Cardiac muscle cell (in vitro differentiated cells and primary cell): ENCODE measurements around the gene GINS1. TPM values are rescaled to one million over a fixed set of nuclear protein-coding genes. Genes with fewer than 3 reads are reported as not detected.

Source experiments
- DNase-seq, 2 donors: peaks; one replicate each; pipeline versions ENCODE4 v3.0.0 to v3.0.0-alpha.2; 2010 to 2017; ENCODE audit warnings: low read depth in 1 of 2, low spot score in 1 of 2
- H3K27ac ChIP-seq: fragments of 200-600 bp; sonication (generic); 2 replicates; pipeline ENCODE4 v1.5.1; 2016
- H3K27me3 ChIP-seq: fragments of 200-600 bp; sonication (generic); 2 replicates; pipeline ENCODE4 v1.6.0; 2016; ENCODE audit warnings: control low read depth
- H3K36me3 ChIP-seq: fragments of 200-600 bp; sonication (generic); 2 replicates; pipeline ENCODE4 v1.5.1; 2016; ENCODE audit warnings: control low read depth
- H3K4me1 ChIP-seq: fragments of 200-600 bp; sonication (generic); 2 replicates; pipeline ENCODE4 v1.8.1; 2017; ENCODE audit warnings: low read depth, mild to moderate bottlenecking, mixed run types
- H3K4me3 ChIP-seq: fragments of 200-600 bp; sonication (generic); 2 replicates; pipeline ENCODE4 v1.5.1; 2016; ENCODE audit warnings: mild to moderate bottlenecking
- H3K9me3 ChIP-seq: fragments of 200-600 bp; sonication (generic); 2 replicates; pipeline ENCODE4 v1.5.1; 2017; ENCODE audit warnings: low read depth, mild to moderate bottlenecking, control low read depth
- polyA plus RNA-seq: library from polyadenylated mRNA; unstranded; fragments of >200 nt; fragmentation: Nextera tagmentation; extraction: Ambion mirVana; gene quantifications from 2 replicates; pipeline ENCODE4 v1.2.1, GENCODE V29; 2016
- total RNA-seq: library from RNA; depleted of rRNA; stranded (reverse); fragments of >200 nt; gene quantifications from 2 replicates; pipeline ENCODE4 v1.2.3, GENCODE V29; 2016
- TF ChIP-seq, protein P1 (sequence below): IDR thresholded peaks from 2 replicates; pipeline ENCODE4 v1.5.1; 2012; ENCODE audit warnings: low read depth, mild to moderate bottlenecking, low read length

Gene GINS1
- total and polyA plus RNA-seq, 2 experiments from 2014 or later: 9.6 to 10.5 TPM

DNA sequence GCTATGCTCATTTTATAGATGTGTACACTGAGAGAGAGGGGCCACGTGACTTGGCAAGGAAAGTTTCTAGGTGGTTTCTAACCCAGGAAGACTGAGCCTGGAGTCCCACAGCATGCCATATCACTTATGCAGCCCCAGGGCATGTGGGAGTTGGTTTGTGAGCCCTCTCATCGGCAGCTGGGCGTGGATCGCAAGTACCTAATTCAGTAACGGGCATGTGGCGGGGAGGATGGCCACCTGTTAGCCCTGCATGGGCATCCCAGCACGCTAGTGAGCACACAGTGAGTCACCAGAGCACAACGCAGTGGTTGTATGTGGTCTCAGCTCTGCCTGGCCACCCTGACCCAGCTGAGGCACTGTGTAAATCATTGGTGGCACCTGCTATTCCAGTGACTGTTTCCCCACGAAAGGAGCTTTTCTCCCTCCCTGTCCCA, 89.5 kb downstream of the GINS1 start:
- H3K36me3 ChIP-seq: peaks cover 5% of the 10 kb centered on the region
- no peak overlapping the region for H3K27ac ChIP-seq
- H3K9me3 ChIP-seq: no peaks in the 10 kb centered on the region
- H3K4me1 ChIP-seq: no peaks in the 10 kb centered on the region
- TF ChIP-seq, protein P1, sequence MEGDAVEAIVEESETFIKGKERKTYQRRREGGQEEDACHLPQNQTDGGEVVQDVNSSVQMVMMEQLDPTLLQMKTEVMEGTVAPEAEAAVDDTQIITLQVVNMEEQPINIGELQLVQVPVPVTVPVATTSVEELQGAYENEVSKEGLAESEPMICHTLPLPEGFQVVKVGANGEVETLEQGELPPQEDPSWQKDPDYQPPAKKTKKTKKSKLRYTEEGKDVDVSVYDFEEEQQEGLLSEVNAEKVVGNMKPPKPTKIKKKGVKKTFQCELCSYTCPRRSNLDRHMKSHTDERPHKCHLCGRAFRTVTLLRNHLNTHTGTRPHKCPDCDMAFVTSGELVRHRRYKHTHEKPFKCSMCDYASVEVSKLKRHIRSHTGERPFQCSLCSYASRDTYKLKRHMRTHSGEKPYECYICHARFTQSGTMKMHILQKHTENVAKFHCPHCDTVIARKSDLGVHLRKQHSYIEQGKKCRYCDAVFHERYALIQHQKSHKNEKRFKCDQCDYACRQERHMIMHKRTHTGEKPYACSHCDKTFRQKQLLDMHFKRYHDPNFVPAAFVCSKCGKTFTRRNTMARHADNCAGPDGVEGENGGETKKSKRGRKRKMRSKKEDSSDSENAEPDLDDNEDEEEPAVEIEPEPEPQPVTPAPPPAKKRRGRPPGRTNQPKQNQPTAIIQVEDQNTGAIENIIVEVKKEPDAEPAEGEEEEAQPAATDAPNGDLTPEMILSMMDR: no peak
- H3K27me3 ChIP-seq: no peaks in the 10 kb centered on the region
- no peak for DNase-seq
- H3K4me3 ChIP-seq: no peak overlapping the region

GRCh38 chr20:25497586-25498279, 90.3 kb downstream of the GINS1 start:
- Histone ChIP-seq H3K36me3 (peaks cover 9% of the 10 kb centered on the region), H3K27me3 (no peaks in the 10 kb centered on the region), H3K4me3 (no peak overlapping the region), H3K9me3 (no peaks in the 10 kb centered on the region), H3K4me1 (no peaks in the 10 kb centered on the region), H3K27ac (no peak overlapping the region)
- TF ChIP-seq, protein P1: no peak
- DNase-seq: no peak

Other genes starting within 250 kb of the GINS1 start
- gene ENTPD6, start 212.0 kb upstream of the GINS1 start, total RNA-seq: 107 and 110 TPM in 2 replicates
- gene ENTPD6, start 212.0 kb upstream of the GINS1 start, polyA plus RNA-seq: 95.7 and 107 TPM in 2 replicates
- gene PYGB, start 159.6 kb upstream of the GINS1 start, total RNA-seq: 243 and 268 TPM in 2 replicates
- 178 and 192 TPM in 2 replicates for gene PYGB, start 159.6 kb upstream of the GINS1 start, polyA plus RNA-seq
- gene ABHD12, start 16.8 kb upstream of the GINS1 start, total RNA-seq: 57.4 and 64.1 TPM in 2 replicates
- 112 and 113 TPM in 2 replicates for gene ABHD12, start 16.8 kb upstream of the GINS1 start, polyA plus RNA-seq
- gene NINL, start 177.9 kb downstream of the GINS1 start, total RNA-seq: 35.8 and 61.3 TPM in 2 replicates
- gene NINL, start 177.9 kb downstream of the GINS1 start, polyA plus RNA-seq: 26.4 and 36.1 TPM in 2 replicates
- 3.1 and 3.7 TPM in 2 replicates for gene NANP, start 216.3 kb downstream of the GINS1 start, total RNA-seq
- gene NANP, start 216.3 kb downstream of the GINS1 start, polyA plus RNA-seq: 5.7 and 6.6 TPM in 2 replicates